Measurements from ENCODE around the gene ERGIC3.

The ERGIC3 gene

GRCh38 chr20:35606127-35606526 lies 64.2 kb downstream of the ERGIC3 start:
- no peak for DNase-seq (ENCODE audit: low read depth)
- TF ChIP-seq CTCF (IDR thresholded peaks at IDR 0.05; ENCODE audit: insufficient read depth, low read depth, low read length, missing control alignments): no peak
- H3K4me3 ChIP-seq (ENCODE audit: low read length): no peak overlapping the region
